Measurements from ENCODE around the gene BMP7.

The BMP7 gene

DNA sequence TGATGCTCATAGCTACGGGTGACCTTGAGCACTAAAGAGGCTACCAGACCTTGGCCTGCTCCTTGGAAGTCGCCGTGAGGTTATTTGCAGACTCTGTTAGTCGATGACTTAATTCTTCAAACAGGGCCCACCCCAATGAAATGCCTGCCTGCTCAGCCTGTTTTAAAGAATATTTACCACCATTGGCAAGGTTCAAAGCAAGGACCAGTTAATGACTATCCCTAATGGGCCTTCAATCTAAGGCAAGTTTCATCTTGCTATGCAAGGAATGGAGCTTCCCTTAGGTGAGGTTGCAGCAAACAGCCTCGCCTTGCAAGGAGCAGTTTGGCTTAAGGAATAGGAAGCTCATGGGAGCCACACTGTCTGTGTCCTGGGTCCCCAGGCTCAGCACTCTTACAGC is 40.3 kb upstream of the BMP7 start (continued):
- TF ChIP-seq PATZ1 (CRISPR knock-in tag; IDR thresholded peaks at IDR 0.05; ENCODE audit: borderline replicate concordance) (no peak), ESRRG (CRISPR knock-in tag; IDR thresholded peaks at IDR 0.05) (no peak)

GRCh38 chr20:57301026-57301425 is 34.6 kb upstream of the BMP7 start:
- TF ChIP-seq SNAI2 (CRISPR knock-in tag; IDR thresholded peaks at IDR 0.05) (no peak), PPARA (CRISPR knock-in tag; IDR thresholded peaks at IDR 0.05; ENCODE audit: borderline replicate concordance) (no peak), RARB (CRISPR knock-in tag; IDR thresholded peaks at IDR 0.05) (no peak), ESRRG (CRISPR knock-in tag; IDR thresholded peaks at IDR 0.05) (no peak), TOX (CRISPR knock-in tag; IDR thresholded peaks at IDR 0.05; ENCODE audit: borderline replicate concordance) (no peak), TCF4 (CRISPR knock-in tag; IDR thresholded peaks at IDR 0.05; ENCODE audit: borderline replicate concordance) (no peak), PATZ1 (CRISPR knock-in tag; IDR thresholded peaks at IDR 0.05; ENCODE audit: borderline replicate concordance) (no peak), TSHZ2 (CRISPR knock-in tag; IDR thresholded peaks at IDR 0.05) (no peak), CSDC2 (CRISPR knock-in tag; IDR thresholded peaks at IDR 0.05) (no peak), ZNF70 (CRISPR knock-in tag; IDR thresholded peaks at IDR 0.05) (no peak), ZNF565 (CRISPR knock-in tag; conservative IDR thresholded peaks at IDR 0.05; ENCODE audit: low read depth) (no peak), ZNF8 (CRISPR knock-in tag; IDR thresholded peaks at IDR 0.05) (no peak), ZFP30 (CRISPR knock-in tag; IDR thresholded peaks at IDR 0.05) (no peak), ARNTL (CRISPR knock-in tag; IDR thresholded peaks at IDR 0.05; ENCODE audit: borderline replicate concordance, low read depth) (no peak), ZC3H10 (CRISPR knock-in tag; IDR thresholded peaks at IDR 0.05) (no peak)
- TF ChIP-seq, protein P1, sequence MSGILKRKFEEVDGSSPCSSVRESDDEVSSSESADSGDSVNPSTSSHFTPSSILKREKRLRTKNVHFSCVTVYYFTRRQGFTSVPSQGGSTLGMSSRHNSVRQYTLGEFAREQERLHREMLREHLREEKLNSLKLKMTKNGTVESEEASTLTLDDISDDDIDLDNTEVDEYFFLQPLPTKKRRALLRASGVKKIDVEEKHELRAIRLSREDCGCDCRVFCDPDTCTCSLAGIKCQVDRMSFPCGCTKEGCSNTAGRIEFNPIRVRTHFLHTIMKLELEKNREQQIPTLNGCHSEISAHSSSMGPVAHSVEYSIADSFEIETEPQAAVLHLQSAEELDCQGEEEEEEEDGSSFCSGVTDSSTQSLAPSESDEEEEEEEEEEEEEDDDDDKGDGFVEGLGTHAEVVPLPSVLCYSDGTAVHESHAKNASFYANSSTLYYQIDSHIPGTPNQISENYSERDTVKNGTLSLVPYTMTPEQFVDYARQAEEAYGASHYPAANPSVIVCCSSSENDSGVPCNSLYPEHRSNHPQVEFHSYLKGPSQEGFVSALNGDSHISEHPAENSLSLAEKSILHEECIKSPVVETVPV (CRISPR knock-in tag; IDR thresholded peaks at IDR 0.05) = no peak
- TF ChIP-seq, protein P2, sequence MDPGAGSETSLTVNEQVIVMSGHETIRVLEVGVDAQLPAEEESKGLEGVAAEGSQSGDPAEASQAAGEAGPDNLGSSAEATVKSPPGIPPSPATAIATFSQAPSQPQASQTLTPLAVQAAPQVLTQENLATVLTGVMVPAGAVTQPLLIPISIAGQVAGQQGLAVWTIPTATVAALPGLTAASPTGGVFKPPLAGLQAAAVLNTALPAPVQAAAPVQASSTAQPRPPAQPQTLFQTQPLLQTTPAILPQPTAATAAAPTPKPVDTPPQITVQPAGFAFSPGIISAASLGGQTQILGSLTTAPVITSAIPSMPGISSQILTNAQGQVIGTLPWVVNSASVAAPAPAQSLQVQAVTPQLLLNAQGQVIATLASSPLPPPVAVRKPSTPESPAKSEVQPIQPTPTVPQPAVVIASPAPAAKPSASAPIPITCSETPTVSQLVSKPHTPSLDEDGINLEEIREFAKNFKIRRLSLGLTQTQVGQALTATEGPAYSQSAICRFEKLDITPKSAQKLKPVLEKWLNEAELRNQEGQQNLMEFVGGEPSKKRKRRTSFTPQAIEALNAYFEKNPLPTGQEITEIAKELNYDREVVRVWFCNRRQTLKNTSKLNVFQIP (CRISPR knock-in tag; IDR thresholded peaks at IDR 0.05; ENCODE audit: borderline replicate concordance, low read depth) = no peak
- no peak for ATAC-seq

DNA sequence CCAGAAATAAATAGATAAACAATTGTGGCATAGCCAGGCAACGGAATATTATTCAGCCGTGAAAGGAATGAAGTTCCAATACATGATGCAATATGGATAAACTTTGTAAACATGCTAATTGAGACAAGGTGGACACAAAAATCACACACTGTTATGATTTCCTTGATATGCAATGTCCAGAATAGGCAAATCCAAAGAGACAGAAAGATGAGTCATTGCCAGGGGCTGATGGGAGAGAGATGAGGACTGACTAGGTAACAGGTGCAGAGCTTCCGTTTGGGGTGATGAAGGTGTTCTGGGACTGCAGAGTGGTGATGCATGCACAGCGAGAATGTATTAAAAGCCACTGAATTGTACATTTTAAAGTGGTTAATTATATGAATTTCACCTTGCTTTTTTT is 32.0 kb upstream of the BMP7 start:
- ATAC-seq = no peak
- TF ChIP-seq ZNF8 (CRISPR knock-in tag; IDR thresholded peaks at IDR 0.05) = no peak
- TF ChIP-seq ISL1 (CRISPR knock-in tag; IDR thresholded peaks at IDR 0.05) = no peak
- TF ChIP-seq GLIS3 (CRISPR knock-in tag; IDR thresholded peaks at IDR 0.05) = no peak
- TF ChIP-seq, protein P2 (CRISPR knock-in tag; IDR thresholded peaks at IDR 0.05; ENCODE audit: borderline replicate concordance, low read depth) = no peak
- TF ChIP-seq PPARA (CRISPR knock-in tag; IDR thresholded peaks at IDR 0.05; ENCODE audit: borderline replicate concordance) = no peak
- no peak for TF ChIP-seq OSR1 (CRISPR knock-in tag; IDR thresholded peaks at IDR 0.05)
- no peak for TF ChIP-seq CSDC2 (CRISPR knock-in tag; IDR thresholded peaks at IDR 0.05)
- no peak for TF ChIP-seq BACH2 (CRISPR knock-in tag; IDR thresholded peaks at IDR 0.05; ENCODE audit: borderline replicate concordance)
- TF ChIP-seq ZNF565 (CRISPR knock-in tag; conservative IDR thresholded peaks at IDR 0.05; ENCODE audit: low read depth) = no peak
- no peak for TF ChIP-seq ZFP30 (CRISPR knock-in tag; IDR thresholded peaks at IDR 0.05)
- TF ChIP-seq TSHZ2 (CRISPR knock-in tag; IDR thresholded peaks at IDR 0.05) = no peak
- TF ChIP-seq ARNTL (CRISPR knock-in tag; IDR thresholded peaks at IDR 0.05; ENCODE audit: borderline replicate concordance, low read depth) = no peak
- no peak for TF ChIP-seq ZC3H10 (CRISPR knock-in tag; IDR thresholded peaks at IDR 0.05)
- TF ChIP-seq SNAI2 (CRISPR knock-in tag; IDR thresholded peaks at IDR 0.05) = no peak
- TF ChIP-seq TOX (CRISPR knock-in tag; IDR thresholded peaks at IDR 0.05; ENCODE audit: borderline replicate concordance) = no peak
- TF ChIP-seq ZNF70 (CRISPR knock-in tag; IDR thresholded peaks at IDR 0.05) = no peak
- no peak for TF ChIP-seq TCF4 (CRISPR knock-in tag; IDR thresholded peaks at IDR 0.05; ENCODE audit: borderline replicate concordance)
